Coronary artery (tissue), 2 donors: ENCODE data around the gene KIDINS220.
"Not testable (repeated sequence)": the region's sequence is repeated elsewhere in the genome, so short reads cannot be mapped to it uniquely, and the experiment has no call there.

ENCODE experiments used
- DNase-seq: peaks from one replicate; pipeline ENCODE4 v3.0.0-alpha.2; 2017; ENCODE audit warnings: low spot score
- H3K27ac ChIP-seq, 2 donors: fragments of 200-600 bp; sonication (generic); one replicate each; pipeline ENCODE4 v1.5.1; 2016 to 2019
- H3K4me3 ChIP-seq: fragments of 200-600 bp; sonication (generic); 2 replicates; pipeline ENCODE4 v1.5.1; 2016; ENCODE audit warnings: mild to moderate bottlenecking, moderate library complexity
- CTCF ChIP-seq: fragments of 200-600 bp; sonication (generic); IDR thresholded peaks from one replicate; pipeline ENCODE4 v1.5.1; 2019; ENCODE audit warnings: antibody characterized with exemption

KIDINS220 gene

GRCh38 chr2:8740136-8740535, 97.3 kb downstream of the KIDINS220 start:
- no peak for DNase-seq
- no peak overlapping the region for H3K4me3 ChIP-seq
- H3K27ac ChIP-seq: no peak overlapping the region
- TF ChIP-seq CTCF: no peak

- Histone ChIP-seq H3K27ac (no peak overlapping the region), H3K4me3 (no peak overlapping the region)
- no peak for DNase-seq
- TF ChIP-seq CTCF: no peak
Measured at GRCh38 chr2:8737571-8738175, 99.7 kb downstream of the KIDINS220 start.

- Histone ChIP-seq H3K27ac (no peak overlapping the region), H3K4me3 (no peak overlapping the region)
- no peak for TF ChIP-seq CTCF
- DNase-seq: no peak
Measured at GRCh38 chr2:8732601-8733000, 104.8 kb downstream of the KIDINS220 start.

GRCh38 chr2:8729939-8730338, 107.5 kb downstream of the KIDINS220 start:
- H3K4me3 ChIP-seq: no peak overlapping the region
- DNase-seq: no peak
- TF ChIP-seq CTCF: no peak
- no peak overlapping the region for H3K27ac ChIP-seq

GRCh38 chr2:8729101-8729500, 108.3 kb downstream of the KIDINS220 start:
- H3K4me3 ChIP-seq, DNase-seq, H3K27ac ChIP-seq: not testable (repeated sequence)

GRCh38 chr2:8728305-8729015, 109.0 kb downstream of the KIDINS220 start:
- no peak for DNase-seq
- Histone ChIP-seq H3K4me3 (no peak overlapping the region), H3K27ac (no peak overlapping the region)
- no peak for TF ChIP-seq CTCF

- no peak for DNase-seq
- no peak overlapping the region for H3K4me3 ChIP-seq
- no peak overlapping the region for H3K27ac ChIP-seq
- TF ChIP-seq CTCF: no peak
Measured at GRCh38 chr2:8725838-8726237, 111.6 kb downstream of the KIDINS220 start.
